NCI-H1105 (cell line): ENCODE measurements around the gene RNASEL.

Source experiments
- DNase-seq: peaks from one replicate; lab custom pipeline; 2025; lab: John Stamatoyannopoulos, UW

Gene RNASEL

GRCh38 chr1:182621906-182622305 lies 32.9 kb upstream of the RNASEL start:
- DNase-seq: no peak

- no peak for DNase-seq
These were observed 32.0 kb upstream of the RNASEL start for GRCh38 chr1:182620924-182621585.

GRCh38 chr1:182617734-182618351 lies 28.8 kb upstream of the RNASEL start:
- no peak for DNase-seq

GRCh38 chr1:182617014-182617429 lies 28.0 kb upstream of the RNASEL start:
- DNase-seq: no peak

GRCh38 chr1:182616130-182617013 lies 27.3 kb upstream of the RNASEL start:
- DNase-seq: peak; percentile 97

- DNase-seq: peak; percentile 72
These were observed 26.5 kb upstream of the RNASEL start for GRCh38 chr1:182615468-182616129.

- DNase-seq: no peak
These were observed 25.9 kb upstream of the RNASEL start for GRCh38 chr1:182614796-182615454.

GRCh38 chr1:182611787-182612186 lies 22.7 kb upstream of the RNASEL start:
- peak; percentile 90 for DNase-seq

- peak; percentile 90 for DNase-seq
These were observed 22.3 kb upstream of the RNASEL start for GRCh38 chr1:182611326-182611725.

GRCh38 chr1:182610606-182611194 lies 21.6 kb upstream of the RNASEL start:
- no peak for DNase-seq

- DNase-seq: no peak
These were observed 20.0 kb upstream of the RNASEL start for GRCh38 chr1:182608845-182609610.

GRCh38 chr1:182608236-182608635 lies 19.2 kb upstream of the RNASEL start:
- no peak for DNase-seq

- DNase-seq: no peak
These were observed 18.5 kb upstream of the RNASEL start for GRCh38 chr1:182607566-182607965.

- peak; percentile 96 for DNase-seq
These were observed 15.4 kb upstream of the RNASEL start, which contains the start of gene RGS16 for GRCh38 chr1:182604175-182605164. Gene RGS16, minus strand, starts transcription at chr1:182604389. Its CDS starts 130 bp downstream, at chr1:182604259.

GRCh38 chr1:182603646-182604174 lies 14.7 kb upstream of the RNASEL start:
- no peak for DNase-seq

GRCh38 chr1:182602935-182603645 lies 14.0 kb upstream of the RNASEL start:
- no peak for DNase-seq

- no peak for DNase-seq
These were observed 12.9 kb upstream of the RNASEL start for GRCh38 chr1:182601913-182602312.

GRCh38 chr1:182601416-182601786 lies 12.3 kb upstream of the RNASEL start:
- peak; percentile 81 for DNase-seq
